Measurements from ENCODE around the gene MYLIP.

- TF ChIP-seq EZH2 (IDR thresholded peaks at IDR 0.05; ENCODE audit: low read length, unreplicated experiment) (no peak), CTCF (conservative IDR thresholded peaks at IDR 0.05; ENCODE audit: low read depth, low read length) (no peak), EZH2phosphoT487 (IDR thresholded peaks at IDR 0.05; ENCODE audit: borderline replicate concordance, low read length) (no peak)
Measured at GRCh38 chr6:16102208-16102607, 26.7 kb upstream of the MYLIP start.

Measured in PC-3 (cell line).